Lung (tissue), 12 donors: ENCODE measurements around the gene TSPYL6. TPM values are rescaled to one million over a fixed set of nuclear protein-coding genes. Genes with fewer than 3 reads are reported as not detected.
"Not testable (repeated sequence)": the region's sequence is repeated elsewhere in the genome, so short reads cannot be mapped to it uniquely, and the experiment has no call there.

Experiments
- ATAC-seq: fragments of 200-7000 bp; cut with Tn5 transposase; one replicate; pipeline ENCODE4 v1.9.1; 2020; ENCODE audit warnings: moderate number of reproducible peaks; ENCODE audit not compliant: insufficient read depth, low FRiP score
- DNase-seq, 3 donors: peaks; one replicate each; pipeline ENCODE4 v3.0.0-alpha.2; 2013 to 2017
- H3K27ac ChIP-seq, 2 donors: one replicate each; pipeline ENCODE4 v1.5.1; 2013; ENCODE audit warnings: mild to moderate bottlenecking in 2 of 2, moderate library complexity in 2 of 2, control low read depth in 1 of 2, inconsistent platforms in 1 of 2, low read depth in 1 of 2, low read length in 1 of 2
- H3K27me3 ChIP-seq, 3 donors: one replicate each; pipeline ENCODE4 v1.5.1; 2013; ENCODE audit warnings: low read length in 2 of 3; ENCODE audit not compliant: control insufficient read depth in 3 of 3, insufficient read depth in 3 of 3
- H3K36me3 ChIP-seq, 4 donors: one replicate each; pipeline ENCODE4 v1.5.1; 2013; ENCODE audit warnings: low read length in 4 of 4, mild to moderate bottlenecking in 1 of 4, moderate library complexity in 1 of 4; ENCODE audit not compliant: control insufficient read depth in 4 of 4, insufficient read depth in 4 of 4
- H3K4me1 ChIP-seq, 5 donors: one replicate each; pipeline ENCODE4 v1.5.1; 2013; ENCODE audit warnings: low read length in 5 of 5, mild to moderate bottlenecking in 2 of 5, moderate library complexity in 1 of 5; ENCODE audit not compliant: control insufficient read depth in 5 of 5, insufficient read depth in 5 of 5
- H3K4me3 ChIP-seq: one replicate; pipeline ENCODE4 v1.5.1; 2013; ENCODE audit warnings: mild to moderate bottlenecking, control low read depth, moderate library complexity
- H3K9ac ChIP-seq, 2 donors: one replicate each; pipeline ENCODE4 v1.5.1; 2013; ENCODE audit warnings: low read length in 2 of 2, control low read depth in 1 of 2; ENCODE audit not compliant: insufficient read depth in 1 of 2
- H3K9me3 ChIP-seq, 4 donors: one replicate each; pipeline ENCODE4 v1.5.1; 2013; ENCODE audit warnings: low read length in 3 of 4, mild to moderate bottlenecking in 1 of 4, moderate library complexity in 1 of 4; ENCODE audit not compliant: control insufficient read depth in 4 of 4, insufficient read depth in 3 of 4
- WGBS, 2 donors: extraction: QIAGEN DNeasy Blood & Tissue Kit; methylation state at CpG; one replicate each; pipeline ENCODE4 v1.1.7; 2013; 5-methylcytosine and 5-hydroxymethylcytosine counted together
- polyA plus RNA-seq, 2 donors: library from polyadenylated mRNA; stranded (reverse); fragments of 200-250 nt; gene quantifications; one replicate each; pipeline ENCODE4 v1.2.1, GENCODE V29; 2013
- total RNA-seq, 2 donors: library from RNA; depleted of rRNA in 1 of 2; stranded (reverse); fragments of >200 nt in 1 of 2; gene quantifications; one replicate each; pipeline ENCODE4 v1.2.1, GENCODE V29; 2014 to 2021
- TF ChIP-seq, protein P1 (sequence below): IDR thresholded peaks from 2 replicates; pipeline ENCODE4 v1.5.1; 2012; ENCODE audit warnings: mild to moderate bottlenecking; ENCODE audit errors: control extremely low read depth, extremely low read depth
- donor health status: control.
- donor health status: control.
- donor health status: Bipolar disorder and iron deficiency.
- donor health status: healthy.
- donor health status: DM: yes; HTN: yes; CAD: no.

TSPYL6 gene
- total and polyA plus RNA-seq, 4 donors: 0.20 TPM; not detected in 3

DNA sequence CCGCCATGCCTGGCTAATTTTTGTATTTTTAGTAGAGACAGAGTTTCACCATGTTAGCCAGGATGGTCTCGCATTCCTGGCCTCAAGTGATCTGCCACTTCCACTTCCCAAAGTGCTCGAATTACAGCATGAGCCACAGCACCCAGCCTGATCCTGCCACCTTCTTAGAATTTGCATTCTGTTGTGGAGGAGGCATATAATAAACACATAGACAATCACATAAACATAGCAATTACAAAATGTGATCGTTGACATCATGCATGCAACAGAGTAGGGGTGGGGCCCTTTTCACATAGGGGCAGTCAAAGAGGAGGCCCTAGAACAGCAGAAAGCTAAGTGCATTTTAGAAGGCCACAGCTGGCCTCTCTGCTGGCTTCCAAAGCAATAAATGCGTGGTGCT is 39.9 kb upstream of the TSPYL6 start:
- no peak for ATAC-seq
- H3K9me3 ChIP-seq: no peaks in the 10 kb centered on the region

DNA sequence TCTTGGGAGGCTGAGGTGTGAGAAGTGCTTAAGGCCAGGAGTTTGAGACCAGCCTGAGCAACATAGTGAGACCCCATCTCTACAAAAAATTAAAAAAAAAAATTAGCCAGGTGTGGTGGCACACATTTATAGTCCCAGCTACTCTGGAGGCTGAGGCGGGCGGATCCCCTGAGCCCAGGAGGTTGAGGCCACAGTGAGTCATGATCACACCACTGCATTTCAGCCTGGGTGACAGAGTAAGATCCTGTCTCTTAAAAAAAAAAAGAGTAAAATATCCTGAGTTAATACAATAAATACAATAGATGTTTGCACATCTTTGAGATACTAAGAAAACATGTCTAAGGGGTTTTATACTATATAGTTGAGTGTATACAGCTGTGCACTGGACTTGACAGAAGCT is 38.6 kb upstream of the TSPYL6 start:
- H3K36me3 ChIP-seq, H3K27ac ChIP-seq, H3K27me3 ChIP-seq, H3K9me3 ChIP-seq, DNase-seq, ATAC-seq, H3K4me1 ChIP-seq, H3K4me3 ChIP-seq, H3K9ac ChIP-seq: not testable (repeated sequence)
- WGBS, 2 donors: 97 to 99% methylated on average over 2 of the region's 2 CpGs

More for the DNA sequence above, 39.9 kb upstream of the TSPYL6 start:
- no peaks in the 10 kb centered on the region for H3K36me3 ChIP-seq
- TF ChIP-seq, protein P1, sequence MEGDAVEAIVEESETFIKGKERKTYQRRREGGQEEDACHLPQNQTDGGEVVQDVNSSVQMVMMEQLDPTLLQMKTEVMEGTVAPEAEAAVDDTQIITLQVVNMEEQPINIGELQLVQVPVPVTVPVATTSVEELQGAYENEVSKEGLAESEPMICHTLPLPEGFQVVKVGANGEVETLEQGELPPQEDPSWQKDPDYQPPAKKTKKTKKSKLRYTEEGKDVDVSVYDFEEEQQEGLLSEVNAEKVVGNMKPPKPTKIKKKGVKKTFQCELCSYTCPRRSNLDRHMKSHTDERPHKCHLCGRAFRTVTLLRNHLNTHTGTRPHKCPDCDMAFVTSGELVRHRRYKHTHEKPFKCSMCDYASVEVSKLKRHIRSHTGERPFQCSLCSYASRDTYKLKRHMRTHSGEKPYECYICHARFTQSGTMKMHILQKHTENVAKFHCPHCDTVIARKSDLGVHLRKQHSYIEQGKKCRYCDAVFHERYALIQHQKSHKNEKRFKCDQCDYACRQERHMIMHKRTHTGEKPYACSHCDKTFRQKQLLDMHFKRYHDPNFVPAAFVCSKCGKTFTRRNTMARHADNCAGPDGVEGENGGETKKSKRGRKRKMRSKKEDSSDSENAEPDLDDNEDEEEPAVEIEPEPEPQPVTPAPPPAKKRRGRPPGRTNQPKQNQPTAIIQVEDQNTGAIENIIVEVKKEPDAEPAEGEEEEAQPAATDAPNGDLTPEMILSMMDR: no peak
- H3K27me3 ChIP-seq: no peaks in the 10 kb centered on the region
- H3K27ac ChIP-seq: no peak overlapping the region
- DNase-seq: peak; percentile 20 to 42 (median 36)
- H3K4me3 ChIP-seq: no peak overlapping the region
- 81 to 91% methylated on average over 5 of the region's 5 CpGs for WGBS, 2 donors
- peaks cover 0 to 4% (median 0%) of the 10 kb centered on the region in 5 donors for H3K4me1 ChIP-seq
- H3K9ac ChIP-seq: no peak overlapping the region

DNA sequence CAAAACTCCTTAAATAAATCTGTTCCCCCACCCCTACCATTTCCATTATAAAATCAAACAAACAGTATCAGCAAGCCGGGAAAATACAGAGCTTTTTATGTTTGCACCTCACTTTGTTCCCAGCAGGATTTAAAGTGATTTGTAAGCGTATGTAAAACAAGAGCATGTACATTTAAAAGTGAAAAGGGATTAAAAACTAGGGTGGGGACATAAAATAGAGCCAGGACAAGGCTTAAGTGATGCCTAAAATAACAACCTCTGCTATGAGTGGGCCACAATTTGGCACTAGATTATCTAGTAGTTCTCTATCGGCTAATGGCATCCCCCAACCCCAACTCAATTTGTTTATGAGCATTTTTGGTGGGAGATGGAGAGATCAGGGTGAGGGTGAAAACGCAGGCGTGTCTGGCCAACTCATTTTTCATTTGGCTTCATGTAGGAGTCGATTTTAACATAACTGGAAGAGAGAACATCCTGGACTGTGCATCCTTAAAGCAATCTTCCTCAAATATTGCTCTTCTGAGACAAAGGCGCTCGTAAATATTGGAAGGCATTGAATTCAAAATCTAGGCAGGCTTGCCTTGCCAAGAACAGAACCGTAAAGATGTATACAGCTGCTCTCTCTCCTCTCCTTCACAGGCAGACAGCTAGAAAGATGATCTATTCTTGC is 34.5 kb upstream of the TSPYL6 start:
- no peak overlapping the region for H3K4me3 ChIP-seq
- H3K36me3 ChIP-seq: no peaks in the 10 kb centered on the region
- ATAC-seq (no peak), DNase-seq (no peak)
- peaks cover 0 to 13% (median 0%) of the 10 kb centered on the region in 5 donors for H3K4me1 ChIP-seq
- no peak overlapping the region for H3K9ac ChIP-seq
- H3K27ac ChIP-seq: no peak overlapping the region
- TF ChIP-seq, protein P1: no peak
- 80 to 87% methylated on average over 9 of the region's 9 CpGs for WGBS, 2 donors
- H3K9me3 ChIP-seq: no peaks in the 10 kb centered on the region
- no peaks in the 10 kb centered on the region for H3K27me3 ChIP-seq

DNA sequence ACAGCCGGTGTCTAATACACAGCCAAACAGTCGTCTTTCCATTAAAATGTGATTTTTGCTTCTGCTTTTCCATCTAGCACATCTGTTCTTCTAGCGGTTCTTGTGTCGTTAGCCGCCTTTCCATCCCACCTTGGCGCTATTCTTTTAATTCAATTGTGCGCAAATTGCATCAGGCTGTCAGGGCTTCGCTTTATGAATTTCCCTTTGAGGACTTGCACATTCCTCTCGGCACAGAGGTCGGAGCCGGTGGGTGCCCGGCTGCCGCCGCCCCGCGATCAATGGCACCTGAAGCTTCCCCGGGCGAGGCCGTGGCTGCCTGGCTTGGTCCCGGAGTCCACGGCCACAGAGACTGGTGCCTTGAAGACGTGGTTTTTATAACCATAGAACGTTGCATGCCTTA is 33.9 kb upstream of the TSPYL6 start:
- TF ChIP-seq, protein P1: no peak
- no peaks in the 10 kb centered on the region for H3K27me3 ChIP-seq
- H3K36me3 ChIP-seq: no peaks in the 10 kb centered on the region
- no peak overlapping the region for H3K9ac ChIP-seq
- H3K4me1 ChIP-seq: peaks cover 0 to 13% (median 0%) of the 10 kb centered on the region in 5 donors
- DNase-seq: no peak
- ATAC-seq: no peak
- H3K9me3 ChIP-seq: no peaks in the 10 kb centered on the region
- H3K27ac ChIP-seq: no peak overlapping the region
- WGBS, 2 donors: 84 to 87% methylated on average over 23 of the region's 23 CpGs
- no peak overlapping the region for H3K4me3 ChIP-seq
